Effector memory CD4-positive, alpha-beta T cell (primary cell): ENCODE data around the gene FBN3.
"Not testable (repeated sequence)": the region's sequence is repeated elsewhere in the genome, so short reads cannot be mapped to it uniquely, and the experiment has no call there.

Experiments
- DNase-seq, 3 donors: peaks; one replicate each; pipeline ENCODE4 v3.0.0-alpha.2; 2020
- H3K27ac ChIP-seq: 2 replicates; pipeline ENCODE4 v1.7.0; 2013; ENCODE audit warnings: mild to moderate bottlenecking, low read length, moderate library complexity; ENCODE audit not compliant: insufficient read depth, poor library complexity, severe bottlenecking
- H3K27me3 ChIP-seq: replicated peaks from 2 replicates; pipeline ENCODE4 v1.7.0; 2013; ENCODE audit warnings: mild to moderate bottlenecking, low read length; ENCODE audit not compliant: insufficient read depth, control insufficient read depth, poor library complexity, severe bottlenecking
- H3K36me3 ChIP-seq: 2 replicates; pipeline ENCODE4 v1.7.0; 2013; ENCODE audit warnings: mild to moderate bottlenecking, low read length, moderate library complexity; ENCODE audit not compliant: control insufficient read depth, insufficient read depth
- H3K4me1 ChIP-seq: 2 replicates; pipeline ENCODE4 v1.7.0; 2013; ENCODE audit warnings: low read length, mild to moderate bottlenecking; ENCODE audit not compliant: control insufficient read depth, insufficient read depth, poor library complexity, severe bottlenecking
- H3K4me3 ChIP-seq: 2 replicates; pipeline ENCODE4 v1.7.0; 2013; ENCODE audit warnings: low read length, low read depth, mild to moderate bottlenecking; ENCODE audit not compliant: insufficient read depth, poor library complexity, severe bottlenecking
- H3K9me3 ChIP-seq: 2 replicates; pipeline ENCODE4 v1.7.0; 2013; ENCODE audit warnings: mild to moderate bottlenecking, low read length, moderate library complexity; ENCODE audit not compliant: control insufficient read depth

Gene FBN3

GRCh38 chr19:8108560-8109445, 40.6 kb downstream of the FBN3 start:
- no peak for DNase-seq
- no peaks in the 10 kb centered on the region for H3K27me3 ChIP-seq

GRCh38 chr19:8107301-8107903, 42.0 kb downstream of the FBN3 start:
- Histone ChIP-seq H3K4me1 (no peaks in the 10 kb centered on the region), H3K4me3 (no peak overlapping the region), H3K36me3 (no peaks in the 10 kb centered on the region), H3K9me3 (no peaks in the 10 kb centered on the region), H3K27me3 (no peaks in the 10 kb centered on the region), H3K27ac (no peak overlapping the region)
- DNase-seq = no peak

More at GRCh38 chr19:8108560-8109445, 40.6 kb downstream of the FBN3 start:
- Histone ChIP-seq H3K4me3 (no peak overlapping the region), H3K27ac (no peak overlapping the region), H3K36me3 (no peaks in the 10 kb centered on the region), H3K9me3 (no peaks in the 10 kb centered on the region), H3K4me1 (no peaks in the 10 kb centered on the region)

- Histone ChIP-seq H3K27me3 (no peaks in the 10 kb centered on the region), H3K36me3 (no peaks in the 10 kb centered on the region), H3K27ac (no peak overlapping the region), H3K4me3 (no peak overlapping the region), H3K4me1 (no peaks in the 10 kb centered on the region), H3K9me3 (no peaks in the 10 kb centered on the region)
- DNase-seq = no peak
Measured at GRCh38 chr19:8105471-8105870, 43.9 kb downstream of the FBN3 start.

- not testable (repeated sequence) for H3K4me3 ChIP-seq, H3K27ac ChIP-seq, H3K27me3 ChIP-seq, H3K4me1 ChIP-seq, H3K36me3 ChIP-seq, H3K9me3 ChIP-seq, DNase-seq
Measured at GRCh38 chr19:8101910-8102309, 47.5 kb downstream of the FBN3 start.

- H3K36me3 ChIP-seq = no peaks in the 10 kb centered on the region
- H3K27me3 ChIP-seq = no peaks in the 10 kb centered on the region
- no peak overlapping the region for H3K4me3 ChIP-seq
Measured at GRCh38 chr19:8101311-8101710, 48.1 kb downstream of the FBN3 start.

GRCh38 chr19:8097681-8098567, 51.5 kb downstream of the FBN3 start:
- H3K27ac ChIP-seq = no peak overlapping the region
- no peaks in the 10 kb centered on the region for H3K27me3 ChIP-seq
- peaks cover 20% of the 10 kb centered on the region for H3K9me3 ChIP-seq

More at GRCh38 chr19:8101311-8101710, 48.1 kb downstream of the FBN3 start:
- Histone ChIP-seq H3K4me1 (no peaks in the 10 kb centered on the region), H3K9me3 (peaks cover 3% of the 10 kb centered on the region), H3K27ac (no peak overlapping the region)
- no peak for DNase-seq

GRCh38 chr19:8097198-8097597, 52.2 kb downstream of the FBN3 start:
- H3K4me1 ChIP-seq = no peaks in the 10 kb centered on the region
- H3K9me3 ChIP-seq = peaks cover 20% of the 10 kb centered on the region
- no peak overlapping the region for H3K27ac ChIP-seq
- DNase-seq = no peak
- no peaks in the 10 kb centered on the region for H3K36me3 ChIP-seq
- no peak overlapping the region for H3K4me3 ChIP-seq
- H3K27me3 ChIP-seq = no peaks in the 10 kb centered on the region

More at GRCh38 chr19:8097681-8098567, 51.5 kb downstream of the FBN3 start:
- no peak for DNase-seq
- Histone ChIP-seq H3K4me1 (no peaks in the 10 kb centered on the region), H3K4me3 (no peak overlapping the region), H3K36me3 (no peaks in the 10 kb centered on the region)

GRCh38 chr19:8096071-8096470, 53.3 kb downstream of the FBN3 start:
- no peak for DNase-seq
- no peak overlapping the region for H3K27ac ChIP-seq
- no peaks in the 10 kb centered on the region for H3K4me1 ChIP-seq
- no peaks in the 10 kb centered on the region for H3K36me3 ChIP-seq
- peaks cover 20% of the 10 kb centered on the region for H3K9me3 ChIP-seq
- H3K27me3 ChIP-seq = no peaks in the 10 kb centered on the region
- no peak overlapping the region for H3K4me3 ChIP-seq

- H3K27me3 ChIP-seq = no peaks in the 10 kb centered on the region
- H3K27ac ChIP-seq = no peak overlapping the region
- peaks cover 20% of the 10 kb centered on the region for H3K9me3 ChIP-seq
- no peak for DNase-seq
- H3K4me3 ChIP-seq = no peak overlapping the region
- no peaks in the 10 kb centered on the region for H3K36me3 ChIP-seq
- no peaks in the 10 kb centered on the region for H3K4me1 ChIP-seq
Measured at GRCh38 chr19:8095354-8095886, 54.0 kb downstream of the FBN3 start.
